22Rv1 (cell line): ENCODE data around the gene NKX2-1.
"Not testable (repeated sequence)": the region's sequence is repeated elsewhere in the genome, so short reads cannot be mapped to it uniquely, and the experiment has no call there.

ENCODE experiments used
- H3K27ac ChIP-seq: fragments of 450-650 bp; 2 replicates; pipeline ENCODE4 v1.5.1; 2017
- ZFX ChIP-seq: fragments of 450-650 bp; IDR thresholded peaks from 2 replicates; pipeline ENCODE4 v1.6.1; 2017; ENCODE audit warnings: antibody characterized with exemption, borderline replicate concordance
- TF ChIP-seq, protein P1 (sequence below): fragments of 450-650 bp; IDR thresholded peaks from 2 replicates; pipeline ENCODE4 v1.5.1; 2017; ENCODE audit warnings: mild to moderate bottlenecking

NKX2-1 gene

DNA sequence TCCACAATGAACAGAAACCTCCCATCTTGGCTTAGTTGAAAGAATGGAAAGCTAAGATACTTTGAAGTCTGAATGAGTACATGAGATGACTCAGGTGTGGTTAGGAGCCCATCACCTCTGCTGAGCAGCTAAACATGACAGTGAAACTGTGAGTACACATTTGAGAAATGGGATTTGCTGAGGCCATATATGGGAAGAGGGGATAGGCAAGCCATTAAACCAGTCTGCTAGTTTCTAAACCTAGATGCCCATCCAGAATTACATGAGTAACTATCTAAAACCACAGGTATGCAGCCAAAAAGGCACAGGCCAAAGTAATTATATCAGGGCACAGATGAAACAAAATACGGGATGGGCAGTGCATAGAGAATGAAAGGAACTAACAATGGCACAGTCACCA lies 41.2 kb downstream of the NKX2-1 start:
- no peak overlapping the region for H3K27ac ChIP-seq
- TF ChIP-seq, protein P1, sequence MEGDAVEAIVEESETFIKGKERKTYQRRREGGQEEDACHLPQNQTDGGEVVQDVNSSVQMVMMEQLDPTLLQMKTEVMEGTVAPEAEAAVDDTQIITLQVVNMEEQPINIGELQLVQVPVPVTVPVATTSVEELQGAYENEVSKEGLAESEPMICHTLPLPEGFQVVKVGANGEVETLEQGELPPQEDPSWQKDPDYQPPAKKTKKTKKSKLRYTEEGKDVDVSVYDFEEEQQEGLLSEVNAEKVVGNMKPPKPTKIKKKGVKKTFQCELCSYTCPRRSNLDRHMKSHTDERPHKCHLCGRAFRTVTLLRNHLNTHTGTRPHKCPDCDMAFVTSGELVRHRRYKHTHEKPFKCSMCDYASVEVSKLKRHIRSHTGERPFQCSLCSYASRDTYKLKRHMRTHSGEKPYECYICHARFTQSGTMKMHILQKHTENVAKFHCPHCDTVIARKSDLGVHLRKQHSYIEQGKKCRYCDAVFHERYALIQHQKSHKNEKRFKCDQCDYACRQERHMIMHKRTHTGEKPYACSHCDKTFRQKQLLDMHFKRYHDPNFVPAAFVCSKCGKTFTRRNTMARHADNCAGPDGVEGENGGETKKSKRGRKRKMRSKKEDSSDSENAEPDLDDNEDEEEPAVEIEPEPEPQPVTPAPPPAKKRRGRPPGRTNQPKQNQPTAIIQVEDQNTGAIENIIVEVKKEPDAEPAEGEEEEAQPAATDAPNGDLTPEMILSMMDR = no peak
- TF ChIP-seq ZFX = no peak

DNA sequence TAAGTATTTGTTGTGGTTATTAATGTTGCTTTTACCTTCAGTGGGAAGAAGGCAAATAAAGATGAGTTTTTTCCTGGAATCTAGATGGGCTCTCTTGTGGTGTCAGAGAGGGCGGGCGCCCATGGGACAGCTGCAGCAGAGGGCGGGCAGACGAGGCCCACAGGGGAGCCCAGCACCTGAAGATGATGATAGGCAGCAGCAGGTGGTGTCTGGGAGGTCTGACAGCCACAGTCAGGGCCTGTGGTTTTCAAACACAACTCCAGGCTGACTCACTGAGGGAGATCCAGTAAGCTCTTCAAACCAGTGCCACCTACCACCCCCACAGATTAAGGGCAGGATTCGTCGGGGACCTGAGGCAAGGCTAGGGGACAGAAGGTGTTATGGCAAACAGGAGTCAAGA lies 42.8 kb downstream of the NKX2-1 start:
- no peak overlapping the region for H3K27ac ChIP-seq
- TF ChIP-seq ZFX = no peak

- not testable (repeated sequence) for H3K27ac ChIP-seq
Observed at GRCh38 chr14:36476061-36476460, 44.0 kb downstream of the NKX2-1 start.

DNA sequence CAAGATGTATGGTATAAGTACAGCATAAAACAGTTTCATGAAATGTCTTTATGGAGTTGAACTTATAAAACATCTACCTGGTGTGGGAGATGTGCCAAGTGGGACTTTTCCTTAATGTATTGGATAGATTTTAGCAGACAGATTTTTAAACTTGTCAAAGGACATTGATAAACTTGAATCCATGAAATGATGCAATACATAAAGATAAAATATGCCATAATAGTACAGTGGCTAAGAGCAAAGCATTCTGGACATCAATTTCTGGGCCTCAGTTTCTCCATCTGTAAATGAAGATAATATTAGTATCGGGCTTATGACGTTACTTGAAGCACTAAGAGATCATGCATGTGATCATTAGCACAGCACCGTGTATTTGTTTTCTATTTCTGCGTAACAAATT lies 45.4 kb downstream of the NKX2-1 start:
- H3K27ac ChIP-seq = no peak overlapping the region
- TF ChIP-seq, protein P1 = no peak
- TF ChIP-seq ZFX = no peak

DNA sequence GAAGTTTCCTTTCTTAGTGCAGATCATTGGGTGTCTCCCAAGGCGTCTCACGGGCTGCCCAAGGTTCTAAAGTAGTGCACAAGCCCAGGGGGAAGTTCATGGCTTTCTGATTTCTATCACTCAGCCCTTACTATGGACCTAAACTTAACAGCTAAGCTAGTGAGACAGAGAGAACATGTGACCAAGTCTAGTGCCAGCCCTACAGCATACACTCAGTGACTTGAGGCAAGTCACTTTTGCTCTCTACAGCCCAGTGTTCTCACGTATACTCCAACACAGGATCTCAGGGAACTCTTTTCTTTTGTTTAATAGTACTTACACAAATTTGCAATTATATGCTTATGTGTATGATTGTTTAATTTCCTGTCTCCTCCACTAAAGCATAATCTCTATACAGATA lies 48.6 kb downstream of the NKX2-1 start:
- no peak overlapping the region for H3K27ac ChIP-seq
- TF ChIP-seq, protein P1 = no peak
- no peak for TF ChIP-seq ZFX

- TF ChIP-seq, protein P1 = no peak
- no peak for TF ChIP-seq ZFX
- no peak overlapping the region for H3K27ac ChIP-seq
Observed at GRCh38 chr14:36467332-36467731, 52.7 kb downstream of the NKX2-1 start.
